Upper lobe of right lung (tissue), 1 donor: Measurements from ENCODE around the gene EPB41L4A. TPM values are rescaled to one million over a fixed set of nuclear protein-coding genes. Genes with fewer than 3 reads are reported as not detected.

Experiments
- ATAC-seq: fragments of 200-7000 bp; cut with Tn5 transposase; one replicate; pipeline ENCODE4 v1.9.1; 2020; ENCODE audit warnings: mild to moderate bottlenecking, moderate library complexity
- DNase-seq: peaks from one replicate; pipeline ENCODE4 v3.0.0-alpha.2; 2020
- H3K27ac ChIP-seq: fragments of 200-600 bp; one replicate; pipeline ENCODE4 v1.8.0; 2022
- H3K27me3 ChIP-seq: fragments of 200-600 bp; one replicate; pipeline ENCODE4 v1.8.0; 2022; ENCODE audit warnings: mild to moderate bottlenecking
- H3K36me3 ChIP-seq: fragments of 200-600 bp; one replicate; pipeline ENCODE4 v1.8.0; 2022
- H3K4me1 ChIP-seq: fragments of 200-600 bp; one replicate; pipeline ENCODE4 v1.8.0; 2022
- H3K4me3 ChIP-seq: fragments of 200-600 bp; one replicate; pipeline ENCODE4 v1.8.0; 2022; ENCODE audit warnings: mild to moderate bottlenecking
- H3K9me3 ChIP-seq: fragments of 200-600 bp; one replicate; pipeline ENCODE4 v1.8.0; 2022
- CTCF ChIP-seq: fragments of 200-600 bp; IDR thresholded peaks from one replicate; pipeline ENCODE4 v1.8.0; 2022; ENCODE audit warnings: antibody characterized with exemption
- intact Hi-C: fragments of 100-400 bp; cut with DNase I; formaldehyde crosslinking; loops from one replicate; pipeline ENCODE4 v1.11.0; 2022
- total RNA-seq: library from RNA; stranded (reverse); fragmentation: NEBNext Ultra II Directional; extraction: Animal tissue kit (Norgen Biotek cat#: 25700); gene quantifications from one replicate; pipeline ENCODE4 v1.2.1, GENCODE V29; 2021
- donor health status: DM: no; HTN: yes; CAD: no; lungs with severe emphysema.

The EPB41L4A gene
- total RNA-seq, 1 donor from 2014 or later: 35.2 TPM

GRCh38 chr5:112192072-112192471 lies 227.0 kb downstream of the EPB41L4A start:
- no peaks in the 10 kb centered on the region for H3K4me1 ChIP-seq
- no peaks in the 10 kb centered on the region for H3K9me3 ChIP-seq
- TF ChIP-seq CTCF: no peak
- H3K27ac ChIP-seq: no peak overlapping the region
- ATAC-seq: no peak
- H3K4me3 ChIP-seq: no peak overlapping the region
- H3K36me3 ChIP-seq: peaks cover 12% of the 10 kb centered on the region
- intact Hi-C loops: no loop called here
- H3K27me3 ChIP-seq: no peaks in the 10 kb centered on the region
- no peak for DNase-seq

- no peak overlapping the region for H3K27ac ChIP-seq
- intact Hi-C loops: no loop called here
- ATAC-seq (no peak), DNase-seq (no peak)
- H3K27me3 ChIP-seq: no peaks in the 10 kb centered on the region
- H3K4me1 ChIP-seq: no peaks in the 10 kb centered on the region
- H3K4me3 ChIP-seq: no peak overlapping the region
- no peaks in the 10 kb centered on the region for H3K9me3 ChIP-seq
- no peak for TF ChIP-seq CTCF
- peaks cover 2% of the 10 kb centered on the region for H3K36me3 ChIP-seq
Observed at GRCh38 chr5:112189391-112189790, 229.7 kb downstream of the EPB41L4A start.

- Histone ChIP-seq H3K4me3 (no peak overlapping the region), H3K9me3 (no peaks in the 10 kb centered on the region), H3K27ac (no peak overlapping the region), H3K36me3 (no peaks in the 10 kb centered on the region), H3K27me3 (no peaks in the 10 kb centered on the region), H3K4me1 (no peaks in the 10 kb centered on the region)
- intact Hi-C loops: no loop called here
- DNase-seq (no peak), ATAC-seq (peak; percentile 51)
- peak; percentile 54 for TF ChIP-seq CTCF
Observed at GRCh38 chr5:112186401-112186990, 232.6 kb downstream of the EPB41L4A start.

DNA sequence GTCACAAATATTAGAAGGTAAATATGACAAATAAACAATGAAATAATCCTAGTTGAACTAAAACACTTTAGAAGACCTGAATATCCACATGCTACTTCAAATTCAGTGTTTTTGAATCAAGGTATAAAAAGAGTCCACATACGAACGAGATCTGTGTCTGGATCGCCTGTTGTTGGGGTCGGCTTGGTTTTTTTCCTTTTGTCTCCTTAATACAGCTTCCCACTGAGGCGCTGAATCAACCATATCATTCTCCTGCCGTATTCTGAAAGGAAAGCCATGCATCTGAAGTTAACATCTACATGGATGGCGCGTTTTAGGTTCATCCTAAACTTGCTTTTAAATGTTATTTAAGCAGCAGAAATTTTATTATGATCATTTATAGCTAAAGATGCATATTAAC lies 235.2 kb downstream of the EPB41L4A start:
- H3K27ac ChIP-seq: no peak overlapping the region
- H3K9me3 ChIP-seq: no peaks in the 10 kb centered on the region
- intact Hi-C loops: no loop called here
- H3K4me1 ChIP-seq: no peaks in the 10 kb centered on the region
- DNase-seq: no peak
- no peaks in the 10 kb centered on the region for H3K27me3 ChIP-seq
- TF ChIP-seq CTCF: no peak
- H3K36me3 ChIP-seq: peaks cover 5% of the 10 kb centered on the region
- H3K4me3 ChIP-seq: no peak overlapping the region
- ATAC-seq: no peak

DNA sequence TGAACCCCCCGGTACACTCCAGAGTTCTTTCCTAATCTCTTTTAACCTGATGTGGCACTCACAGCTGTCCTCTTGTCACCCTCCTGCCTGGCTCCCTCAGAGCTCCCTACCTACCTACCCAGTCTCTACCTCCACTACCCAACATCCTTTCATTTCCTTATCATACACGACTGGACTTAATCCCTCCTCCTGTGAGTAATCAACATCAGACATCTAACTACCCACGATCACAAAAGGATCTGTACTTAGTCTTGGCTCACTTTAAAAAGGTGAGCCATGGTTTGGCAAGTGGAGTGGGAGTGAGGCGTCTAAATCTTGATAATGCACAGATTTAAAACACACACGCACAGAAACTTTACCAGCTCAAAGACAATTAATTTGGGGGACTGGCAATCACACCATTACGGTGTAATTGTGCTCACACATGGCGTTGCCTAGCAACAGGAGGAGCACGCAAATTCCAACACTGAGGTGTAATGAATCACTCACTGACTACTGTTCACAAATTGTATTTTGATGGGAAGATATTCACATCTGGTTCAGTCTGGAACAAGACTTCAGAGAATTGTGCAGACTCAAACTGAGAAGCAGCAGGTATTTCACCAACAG lies 235.9 kb downstream of the EPB41L4A start:
- H3K4me1 ChIP-seq: no peaks in the 10 kb centered on the region
- H3K9me3 ChIP-seq: no peaks in the 10 kb centered on the region
- no peak overlapping the region for H3K27ac ChIP-seq
- DNase-seq (no peak), ATAC-seq (no peak)
- intact Hi-C loops: no loop called here
- no peak for TF ChIP-seq CTCF
- no peak overlapping the region for H3K4me3 ChIP-seq
- no peaks in the 10 kb centered on the region for H3K27me3 ChIP-seq
- H3K36me3 ChIP-seq: peaks cover 5% of the 10 kb centered on the region
